GM19328 (cell line): Measurements from ENCODE around the gene TBC1D7.
"Not testable (repeated sequence)": the region's sequence is repeated elsewhere in the genome, so short reads cannot be mapped to it uniquely, and the experiment has no call there.

Source experiments
- ATAC-seq: cut with Tn5 transposase; IDR thresholded peaks from one replicate; pipeline ENCODE4 v1.9.1; 2021; ENCODE audit warnings: mild to moderate bottlenecking, moderate library complexity; ENCODE audit not compliant: unreplicated experiment

The TBC1D7 gene

GRCh38 chr6:13326031-13326586, 2.2 kb downstream of the TBC1D7 start:
- not testable (repeated sequence) for ATAC-seq

- ATAC-seq: no peak
Observed at GRCh38 chr6:13319891-13320564, 8.3 kb downstream of the TBC1D7 start.

GRCh38 chr6:13318821-13319220, 9.5 kb downstream of the TBC1D7 start:
- ATAC-seq: no peak

- no peak for ATAC-seq
Observed at GRCh38 chr6:13315896-13316295, 12.4 kb downstream of the TBC1D7 start.

- no peak for ATAC-seq
Observed at GRCh38 chr6:13314806-13315205, 13.5 kb downstream of the TBC1D7 start.

GRCh38 chr6:13311155-13311554, 17.2 kb downstream of the TBC1D7 start:
- no peak for ATAC-seq

GRCh38 chr6:13308332-13308731, 20.0 kb downstream of the TBC1D7 start:
- no peak for ATAC-seq

GRCh38 chr6:13307508-13307995, 20.8 kb downstream of the TBC1D7 start:
- no peak for ATAC-seq

GRCh38 chr6:13305791-13306190, 22.5 kb downstream of the TBC1D7 start:
- no peak for ATAC-seq

- no peak for ATAC-seq
Observed at GRCh38 chr6:13305288-13305687, 23.0 kb downstream of the TBC1D7 start.

GRCh38 chr6:13304580-13305260, 23.6 kb downstream of the TBC1D7 start:
- ATAC-seq: peak; percentile 49

GRCh38 chr6:13304101-13304500, 24.2 kb downstream of the TBC1D7 start:
- ATAC-seq: no peak

- peak; percentile 54 for ATAC-seq
Observed at GRCh38 chr6:13303668-13304017, 24.7 kb downstream of the TBC1D7 start.

GRCh38 chr6:13302751-13303667, 25.3 kb downstream of the TBC1D7 start:
- peak; percentile 47 for ATAC-seq

- no peak for ATAC-seq
Observed at GRCh38 chr6:13302291-13302690, 26.0 kb downstream of the TBC1D7 start.

- ATAC-seq: no peak
Observed at GRCh38 chr6:13300643-13301590, 27.4 kb downstream of the TBC1D7 start.

GRCh38 chr6:13299918-13300317, 28.4 kb downstream of the TBC1D7 start:
- ATAC-seq: no peak

GRCh38 chr6:13299403-13299821, 28.9 kb downstream of the TBC1D7 start:
- ATAC-seq: no peak

GRCh38 chr6:13298446-13298845, 29.9 kb downstream of the TBC1D7 start:
- ATAC-seq: no peak

GRCh38 chr6:13297391-13297790, 30.9 kb downstream of the TBC1D7 start:
- ATAC-seq: no peak
